ENCODE data around the gene DPEP2. TPM values are rescaled to one million over a fixed set of nuclear protein-coding genes. Genes with fewer than 3 reads are reported as not detected.
"Not testable (repeated sequence)": the region's sequence is repeated elsewhere in the genome, so short reads cannot be mapped to it uniquely, and the experiment has no call there.

DPEP2 gene
- total RNA-seq, 1 donor from 2014 or later: not detected

- no peaks in the 10 kb centered on the region for H3K9me3 Mint-ChIP-seq (ENCODE audit: low read depth)
- no peaks in the 10 kb centered on the region for H3K27me3 Mint-ChIP-seq (ENCODE audit: low read depth)
- peak; percentile 44 for DNase-seq (ENCODE audit: low spot score)
- H3K27ac Mint-ChIP-seq (ENCODE audit: unreplicated experiment): no peak overlapping the region
- H3K4me3 Mint-ChIP-seq (ENCODE audit: unreplicated experiment): no peak overlapping the region
- H3K4me1 Mint-ChIP-seq (ENCODE audit: low read depth): no peaks in the 10 kb centered on the region
- H3K36me3 Mint-ChIP-seq (ENCODE audit: low read depth): peaks cover 5% of the 10 kb centered on the region
- TF ChIP-seq CTCF (IDR thresholded peaks at IDR 0.05): no peak
These were observed 38.7 kb upstream of the DPEP2 start for GRCh38 chr16:68037841-68038597.

GRCh38 chr16:68035227-68035626, 35.9 kb upstream of the DPEP2 start:
- H3K4me1 Mint-ChIP-seq (ENCODE audit: low read depth): no peaks in the 10 kb centered on the region
- TF ChIP-seq CTCF (IDR thresholded peaks at IDR 0.05): no peak
- no peak overlapping the region for H3K4me3 Mint-ChIP-seq (ENCODE audit: unreplicated experiment)
- no peak for DNase-seq (ENCODE audit: low spot score)
- H3K9me3 Mint-ChIP-seq (ENCODE audit: low read depth): no peaks in the 10 kb centered on the region
- H3K27me3 Mint-ChIP-seq (ENCODE audit: low read depth): no peaks in the 10 kb centered on the region
- H3K36me3 Mint-ChIP-seq (ENCODE audit: low read depth): peaks cover 5% of the 10 kb centered on the region
- no peak overlapping the region for H3K27ac Mint-ChIP-seq (ENCODE audit: unreplicated experiment)

DNA sequence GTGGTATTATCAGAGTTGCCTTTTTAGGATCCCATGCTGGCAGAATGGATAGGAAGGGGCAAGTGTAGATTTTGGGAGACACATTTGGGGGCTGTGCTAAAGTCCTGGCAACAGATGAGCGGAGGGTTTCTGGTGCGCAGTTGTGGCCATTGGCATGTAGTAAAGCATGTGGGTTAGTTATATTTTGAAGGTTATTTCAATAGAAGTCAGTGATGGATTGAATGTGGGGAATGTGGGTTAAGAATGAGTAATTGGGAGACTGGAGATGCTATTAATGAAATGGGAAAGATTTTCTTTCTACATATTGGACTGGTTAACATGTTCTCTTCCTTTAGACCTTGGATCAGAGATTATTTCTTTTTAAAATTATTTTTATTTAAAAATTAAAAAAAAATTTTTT, 33.8 kb upstream of the DPEP2 start:
- H3K9me3 Mint-ChIP-seq (ENCODE audit: low read depth): no peaks in the 10 kb centered on the region
- DNase-seq (ENCODE audit: low spot score): peak; percentile 8

DNA sequence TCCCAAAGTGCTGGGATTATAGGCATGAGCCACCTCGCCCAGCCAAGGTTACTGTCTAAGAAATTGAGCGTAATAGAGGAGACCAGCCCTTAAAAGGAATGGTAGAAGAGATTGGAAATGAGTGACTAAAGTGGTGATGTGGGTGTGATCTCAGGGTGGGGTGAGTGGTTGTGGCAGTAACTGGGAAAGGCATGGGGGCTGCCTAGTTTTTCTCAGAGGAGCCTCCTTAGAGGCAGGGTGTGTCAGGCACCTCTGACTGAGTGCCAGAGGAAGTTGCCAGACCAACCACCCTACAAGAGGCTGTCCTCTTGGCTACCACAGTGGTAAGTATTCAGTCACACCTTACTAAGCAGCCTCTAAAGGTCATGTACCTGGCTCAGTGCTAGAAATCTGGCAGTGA, 32.7 kb upstream of the DPEP2 start:
- H3K27ac Mint-ChIP-seq (ENCODE audit: unreplicated experiment): peak overlapping the region; percentile 32
- no peak overlapping the region for H3K4me3 Mint-ChIP-seq (ENCODE audit: unreplicated experiment)
- H3K9me3 Mint-ChIP-seq (ENCODE audit: low read depth): no peaks in the 10 kb centered on the region
- TF ChIP-seq CTCF (IDR thresholded peaks at IDR 0.05): no peak
- no peaks in the 10 kb centered on the region for H3K4me1 Mint-ChIP-seq (ENCODE audit: low read depth)
- H3K27me3 Mint-ChIP-seq (ENCODE audit: low read depth): no peaks in the 10 kb centered on the region
- no peak for DNase-seq (ENCODE audit: low spot score)
- peaks cover 8% of the 10 kb centered on the region for H3K36me3 Mint-ChIP-seq (ENCODE audit: low read depth)

More for the DNA sequence above, 33.8 kb upstream of the DPEP2 start:
- TF ChIP-seq CTCF (IDR thresholded peaks at IDR 0.05): no peak
- Mint-ChIP-seq H3K27ac (ENCODE audit: unreplicated experiment) (no peak overlapping the region), H3K27me3 (ENCODE audit: low read depth) (no peaks in the 10 kb centered on the region), H3K36me3 (ENCODE audit: low read depth) (peaks cover 3% of the 10 kb centered on the region), H3K4me3 (ENCODE audit: unreplicated experiment) (no peak overlapping the region), H3K4me1 (ENCODE audit: low read depth) (no peaks in the 10 kb centered on the region)

- DNase-seq (ENCODE audit: low spot score); H3K9me3 Mint-ChIP-seq (ENCODE audit: low read depth): not testable (repeated sequence)
These were observed 30.8 kb upstream of the DPEP2 start for GRCh38 chr16:68030108-68030507.

DNA sequence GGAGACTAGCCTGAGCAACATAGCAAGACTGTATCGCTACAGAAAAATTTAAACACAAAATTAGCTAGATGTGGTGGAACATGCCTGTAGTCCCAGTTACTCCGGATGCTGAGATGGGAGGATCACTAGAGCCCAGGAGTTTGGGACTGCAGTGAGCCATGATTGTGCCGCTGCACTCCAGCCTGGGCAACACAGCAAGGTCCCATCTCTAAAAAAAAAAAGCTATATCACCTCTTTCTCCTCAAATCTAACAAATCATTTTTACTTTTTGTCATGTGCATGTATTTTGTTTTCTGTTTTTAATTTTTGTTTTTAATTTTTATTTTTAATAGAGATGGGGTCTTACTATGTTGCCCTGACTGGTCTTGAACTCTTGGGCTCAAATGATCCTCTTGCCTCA, 29.7 kb upstream of the DPEP2 start:
- Mint-ChIP-seq H3K4me3 (ENCODE audit: unreplicated experiment) (no peak overlapping the region), H3K4me1 (ENCODE audit: low read depth) (peaks cover 5% of the 10 kb centered on the region), H3K27me3 (ENCODE audit: low read depth) (no peaks in the 10 kb centered on the region), H3K9me3 (ENCODE audit: low read depth) (no peaks in the 10 kb centered on the region), H3K36me3 (ENCODE audit: low read depth) (peaks cover 5% of the 10 kb centered on the region), H3K27ac (ENCODE audit: unreplicated experiment) (no peak overlapping the region)
- no peak for DNase-seq (ENCODE audit: low spot score)
- TF ChIP-seq CTCF (IDR thresholded peaks at IDR 0.05): no peak

More at GRCh38 chr16:68030108-68030507, 30.8 kb upstream of the DPEP2 start:
- H3K27ac Mint-ChIP-seq (ENCODE audit: unreplicated experiment); H3K4me3 Mint-ChIP-seq (ENCODE audit: unreplicated experiment); H3K27me3 Mint-ChIP-seq (ENCODE audit: low read depth); H3K36me3 Mint-ChIP-seq (ENCODE audit: low read depth); H3K4me1 Mint-ChIP-seq (ENCODE audit: low read depth): not testable (repeated sequence)
